ENCODE data around the gene ZDHHC20.

GRCh38 chr13:21420706-21421105, 38.4 kb downstream of the ZDHHC20 start:
- TF ChIP-seq POLR2AphosphoS5 (IDR thresholded peaks at IDR 0.05; ENCODE audit: low read length) (no peak), EZH2 (IDR thresholded peaks at IDR 0.05; ENCODE audit: borderline replicate concordance, control insufficient read depth, low read depth, low read length) (no peak), CTCF (IDR thresholded peaks at IDR 0.05 in 2 of 3, conservative IDR thresholded peaks at IDR 0.05 in 1 of 3; ENCODE audit: control insufficient read depth in 2 of 3, extremely low read depth in 1 of 3, insufficient read depth in 1 of 3, low read depth in 3 of 3, low read length in 3 of 3) (no peak)
